Erythroblast (primary cell): ENCODE data around the gene LILRA5.

ENCODE experiments used
- GATA1 ChIP-seq: IDR thresholded peaks from 2 replicates; pipeline ENCODE4 v1.6.1; 2011; ENCODE audit warnings: low read depth, mild to moderate bottlenecking, control low read depth, low read length, moderate library complexity
- POLR2A ChIP-seq: IDR thresholded peaks from 2 replicates; pipeline ENCODE4 v1.6.1; 2011; ENCODE audit warnings: mild to moderate bottlenecking, low read length

GRCh38 chr19:54325631-54326030 lies 12.7 kb upstream of the LILRA5 start:
- TF ChIP-seq POLR2A, result no peak
- TF ChIP-seq GATA1, result no peak
